Measurements from ENCODE around the gene ANKZF1. TPM values are rescaled to one million over a fixed set of nuclear protein-coding genes. Genes with fewer than 3 reads are reported as not detected.

ANKZF1 gene
- total RNA-seq, 1 donor from 2014 or later, result 46.1 TPM

DNA sequence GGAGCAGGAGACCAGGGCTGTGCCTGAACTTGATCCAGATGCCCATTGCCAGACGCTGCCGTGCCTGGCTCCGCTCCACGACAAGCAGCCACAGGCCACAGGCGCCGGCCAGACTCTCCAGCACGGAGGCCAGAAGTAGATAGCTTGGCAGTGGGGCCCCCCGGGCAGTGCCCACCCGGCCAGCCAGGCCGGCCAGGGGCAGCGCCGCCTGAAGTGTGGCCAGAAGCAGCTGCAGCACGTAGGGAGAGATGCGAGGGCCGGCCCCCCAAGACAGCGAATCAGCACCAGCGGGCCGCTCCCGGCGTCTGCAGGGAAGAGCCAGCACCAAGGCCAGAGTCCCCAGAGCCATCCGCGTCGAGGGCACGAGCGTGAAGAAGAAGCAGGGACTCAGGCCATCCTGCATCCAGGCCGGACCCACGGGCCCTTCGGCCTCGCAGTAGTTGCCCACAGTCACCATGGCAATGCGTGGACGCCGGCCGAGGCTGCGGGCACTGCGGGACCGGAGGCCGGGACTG, 11.3 kb upstream of the ANKZF1 start:
- Histone ChIP-seq H3K27me3 (ENCODE audit: low read depth) (no peaks in the 10 kb centered on the region), H3K4me3 (peak overlapping the region; percentile 62), H3K36me3 (peaks cover 61% of the 10 kb centered on the region), H3K27ac (peak overlapping the region; percentile 90), H3K4me1 (peaks cover 33% of the 10 kb centered on the region), H3K9me3 (no peaks in the 10 kb centered on the region)
- ATAC-seq, result peak; percentile 67 to 76
- peak; percentile 75 for DNase-seq
- TF ChIP-seq, protein P1, sequence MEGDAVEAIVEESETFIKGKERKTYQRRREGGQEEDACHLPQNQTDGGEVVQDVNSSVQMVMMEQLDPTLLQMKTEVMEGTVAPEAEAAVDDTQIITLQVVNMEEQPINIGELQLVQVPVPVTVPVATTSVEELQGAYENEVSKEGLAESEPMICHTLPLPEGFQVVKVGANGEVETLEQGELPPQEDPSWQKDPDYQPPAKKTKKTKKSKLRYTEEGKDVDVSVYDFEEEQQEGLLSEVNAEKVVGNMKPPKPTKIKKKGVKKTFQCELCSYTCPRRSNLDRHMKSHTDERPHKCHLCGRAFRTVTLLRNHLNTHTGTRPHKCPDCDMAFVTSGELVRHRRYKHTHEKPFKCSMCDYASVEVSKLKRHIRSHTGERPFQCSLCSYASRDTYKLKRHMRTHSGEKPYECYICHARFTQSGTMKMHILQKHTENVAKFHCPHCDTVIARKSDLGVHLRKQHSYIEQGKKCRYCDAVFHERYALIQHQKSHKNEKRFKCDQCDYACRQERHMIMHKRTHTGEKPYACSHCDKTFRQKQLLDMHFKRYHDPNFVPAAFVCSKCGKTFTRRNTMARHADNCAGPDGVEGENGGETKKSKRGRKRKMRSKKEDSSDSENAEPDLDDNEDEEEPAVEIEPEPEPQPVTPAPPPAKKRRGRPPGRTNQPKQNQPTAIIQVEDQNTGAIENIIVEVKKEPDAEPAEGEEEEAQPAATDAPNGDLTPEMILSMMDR (IDR thresholded peaks at IDR 0.05), result no peak
- intact Hi-C loops (cut with DNase I), result no loop called here

DNA sequence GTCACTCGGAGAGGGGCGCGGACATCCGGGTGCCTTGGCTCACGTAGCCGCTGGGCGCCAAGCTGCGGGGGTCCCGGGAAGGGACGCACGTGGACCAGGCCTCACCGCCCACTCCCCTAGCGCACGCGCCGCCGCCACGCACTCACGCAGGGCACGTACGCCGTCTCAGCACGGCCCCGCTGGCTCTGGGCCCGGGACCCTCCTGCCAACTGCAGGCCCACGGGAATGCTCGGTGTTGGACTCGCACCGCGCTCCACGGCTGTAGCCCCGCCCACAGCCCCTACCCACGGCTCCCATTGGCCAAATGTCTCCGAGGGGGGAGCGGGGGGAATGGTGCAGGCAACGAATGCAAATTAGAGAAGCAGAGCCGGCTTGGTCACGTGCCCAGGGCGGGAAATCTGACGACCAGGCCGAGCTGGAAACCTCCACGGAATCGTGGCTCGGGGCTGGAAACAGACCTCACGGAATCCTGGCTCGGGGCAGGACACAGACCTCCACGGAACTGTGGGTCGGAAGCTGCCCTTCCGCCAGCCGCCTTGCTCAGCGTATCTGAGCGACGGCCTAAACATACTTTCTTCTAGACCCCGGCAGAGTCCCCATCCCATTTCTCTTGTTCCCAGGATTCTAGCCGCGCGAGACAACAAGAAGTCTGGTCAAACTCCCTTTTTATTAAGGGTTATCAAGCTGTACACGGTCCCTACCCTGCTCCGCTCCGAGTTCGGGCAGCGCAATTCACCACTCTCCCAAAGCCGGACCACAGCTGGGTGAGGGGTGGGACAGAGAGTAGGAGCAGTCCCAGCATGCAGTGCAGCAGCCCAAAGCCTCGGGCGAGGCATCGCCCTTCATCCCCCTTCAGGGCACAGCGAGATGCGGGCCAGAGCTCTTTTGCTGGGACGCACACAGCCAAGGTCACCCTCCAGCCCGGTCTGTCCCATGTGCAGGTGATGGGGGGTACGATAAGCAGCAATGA, 10.6 kb upstream of the ANKZF1 start, which contains the start of gene ABCB6:
TSS of gene ABCB6 (minus strand) at position 227 of the 970 bp plus-strand sequence. CDS start 285 bp downstream, outside the sequence.
- DNase-seq (peak; percentile 96), ATAC-seq (peak; percentile 93 to 94)
- H3K4me1 ChIP-seq, result peaks cover 33% of the 10 kb centered on the region
- H3K9me3 ChIP-seq, result no peaks in the 10 kb centered on the region
- H3K27me3 ChIP-seq (ENCODE audit: low read depth), result no peaks in the 10 kb centered on the region
- peak within 1 kb of the TSS; percentile 90 for H3K27ac ChIP-seq
- intact Hi-C loops (cut with DNase I), result no loop called here
- peaks cover 63% of the 10 kb centered on the region for H3K36me3 ChIP-seq
- TF ChIP-seq, protein P1 (IDR thresholded peaks at IDR 0.05), result no peak
- H3K4me3 ChIP-seq, result peak within 1 kb of the TSS; percentile 62

DNA sequence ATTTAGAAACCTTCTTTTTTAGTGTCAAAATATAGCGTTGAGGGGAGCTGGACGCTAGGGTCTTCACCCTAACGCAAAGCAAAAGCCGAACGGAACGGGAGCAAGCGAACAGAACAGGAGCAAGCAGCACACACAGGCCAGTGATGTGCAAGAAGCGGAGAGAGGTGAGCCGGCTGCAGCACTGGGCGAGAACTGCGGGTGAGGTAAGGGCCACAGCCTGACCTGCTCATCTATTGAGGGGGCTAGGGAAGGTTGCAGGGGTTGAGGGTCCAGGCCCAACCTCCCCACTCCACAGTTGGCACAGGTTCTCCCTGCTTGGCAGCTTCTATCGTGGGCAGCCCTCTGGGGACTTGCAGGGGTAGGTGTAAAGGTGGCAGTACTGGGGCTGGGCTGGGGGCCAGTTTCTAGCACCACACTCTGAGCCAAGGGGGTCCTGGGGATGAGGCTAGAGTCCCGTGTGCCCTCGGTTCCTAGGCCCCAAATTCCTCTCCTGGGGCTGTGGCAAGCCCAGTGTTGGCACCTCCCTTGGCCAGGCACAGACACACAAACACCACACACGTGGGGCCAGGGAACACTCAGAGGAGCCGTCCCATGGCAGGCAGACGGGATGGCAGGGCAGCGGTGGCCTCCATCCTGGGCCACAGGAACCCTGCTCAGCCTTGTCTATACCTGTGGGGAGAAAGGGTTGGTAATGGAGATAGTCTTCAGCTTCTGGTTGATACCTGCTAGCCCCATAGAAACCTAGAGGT, 9.6 kb upstream of the ANKZF1 start:
- no peak overlapping the region for H3K27ac ChIP-seq
- no peak for DNase-seq
- intact Hi-C loops (cut with DNase I), result no loop called here

DNA sequence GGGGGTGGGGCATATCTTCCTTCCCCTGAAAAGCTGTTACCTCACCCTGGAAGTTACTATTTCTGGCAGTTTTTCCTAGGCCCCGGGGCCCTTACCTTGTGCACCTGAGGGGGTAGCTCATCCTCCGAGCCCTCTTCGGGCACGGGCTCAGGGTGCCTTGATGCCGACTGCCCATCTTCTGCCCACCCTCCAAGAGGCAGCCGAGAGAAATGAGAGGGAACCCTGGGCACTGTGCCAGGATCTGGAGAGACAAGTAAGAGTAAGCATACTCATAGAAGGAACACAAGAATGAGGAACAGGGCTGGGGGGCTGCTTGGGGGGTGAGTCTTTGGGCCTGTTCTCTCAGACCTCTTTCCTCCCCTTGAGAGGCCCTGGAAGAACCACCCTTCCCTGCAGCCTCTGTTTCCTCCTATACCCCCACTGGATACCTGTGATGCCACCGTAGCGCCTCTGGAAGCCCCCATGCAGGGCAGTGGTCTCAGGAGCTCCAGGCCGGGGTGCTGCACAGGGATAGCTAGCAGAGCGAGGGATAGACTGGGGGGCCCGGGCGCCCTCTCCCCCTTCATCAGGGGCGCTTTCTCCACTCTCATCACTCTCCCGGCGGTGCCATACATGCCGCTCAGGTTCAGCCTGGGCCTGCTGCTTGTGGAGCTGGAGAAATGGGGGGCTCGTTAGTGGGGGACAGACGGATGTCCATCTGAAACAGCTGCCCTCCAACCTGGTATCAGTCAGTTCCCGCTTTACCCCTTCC, 8.8 kb upstream of the ANKZF1 start:
- H3K4me3 ChIP-seq, result no peak overlapping the region
- TF ChIP-seq, protein P1 (IDR thresholded peaks at IDR 0.05), result no peak
- no peaks in the 10 kb centered on the region for H3K9me3 ChIP-seq
- DNase-seq, result no peak
- intact Hi-C loops (cut with DNase I), result no loop called here
- H3K4me1 ChIP-seq, result peaks cover 40% of the 10 kb centered on the region
- H3K36me3 ChIP-seq, result peaks cover 65% of the 10 kb centered on the region
- H3K27me3 ChIP-seq (ENCODE audit: low read depth), result no peaks in the 10 kb centered on the region
- no peak for ATAC-seq
- H3K27ac ChIP-seq, result no peak overlapping the region

More for the DNA sequence above, 9.6 kb upstream of the ANKZF1 start:
- TF ChIP-seq, protein P1 (IDR thresholded peaks at IDR 0.05), result no peak
- Histone ChIP-seq H3K36me3 (peaks cover 65% of the 10 kb centered on the region), H3K4me1 (peaks cover 33% of the 10 kb centered on the region), H3K9me3 (no peaks in the 10 kb centered on the region), H3K4me3 (no peak overlapping the region), H3K27me3 (ENCODE audit: low read depth) (no peaks in the 10 kb centered on the region)
- no peak for ATAC-seq
